Activated effector memory CD4-positive, alpha-beta T cell treated with anti-CD3 and anti-CD28 coated beads, Interleukin-2, amount 50 U/mL, for 16 hours (primary cell): ENCODE data around the gene SNAP29.
"Not testable (repeated sequence)": the region's sequence is repeated elsewhere in the genome, so short reads cannot be mapped to it uniquely, and the experiment has no call there.

Experiments used
- DNase-seq: peaks from one replicate; pipeline ENCODE4 v3.0.0-alpha.2; 2020

SNAP29 gene

DNA sequence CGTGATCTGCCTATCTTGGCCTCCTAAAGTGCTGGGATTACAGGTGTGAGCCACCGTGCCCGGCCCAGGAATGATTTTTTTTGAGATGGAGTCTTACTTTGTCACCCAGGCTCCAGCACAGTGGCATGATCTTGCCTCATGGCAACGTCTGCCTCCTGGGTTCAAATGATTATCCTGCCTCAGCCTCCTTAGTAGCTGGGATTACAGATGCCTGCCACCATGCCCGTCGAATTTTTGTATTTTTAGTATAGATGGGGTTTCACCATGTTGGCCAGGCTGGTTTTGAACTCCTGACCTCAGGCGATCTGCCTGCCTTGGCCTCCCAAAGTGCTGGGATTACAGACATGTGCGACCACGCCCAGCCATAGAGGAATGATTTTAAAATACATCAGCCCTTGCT, 76.2 kb downstream of the SNAP29 start:
- DNase-seq: not testable (repeated sequence)

DNA sequence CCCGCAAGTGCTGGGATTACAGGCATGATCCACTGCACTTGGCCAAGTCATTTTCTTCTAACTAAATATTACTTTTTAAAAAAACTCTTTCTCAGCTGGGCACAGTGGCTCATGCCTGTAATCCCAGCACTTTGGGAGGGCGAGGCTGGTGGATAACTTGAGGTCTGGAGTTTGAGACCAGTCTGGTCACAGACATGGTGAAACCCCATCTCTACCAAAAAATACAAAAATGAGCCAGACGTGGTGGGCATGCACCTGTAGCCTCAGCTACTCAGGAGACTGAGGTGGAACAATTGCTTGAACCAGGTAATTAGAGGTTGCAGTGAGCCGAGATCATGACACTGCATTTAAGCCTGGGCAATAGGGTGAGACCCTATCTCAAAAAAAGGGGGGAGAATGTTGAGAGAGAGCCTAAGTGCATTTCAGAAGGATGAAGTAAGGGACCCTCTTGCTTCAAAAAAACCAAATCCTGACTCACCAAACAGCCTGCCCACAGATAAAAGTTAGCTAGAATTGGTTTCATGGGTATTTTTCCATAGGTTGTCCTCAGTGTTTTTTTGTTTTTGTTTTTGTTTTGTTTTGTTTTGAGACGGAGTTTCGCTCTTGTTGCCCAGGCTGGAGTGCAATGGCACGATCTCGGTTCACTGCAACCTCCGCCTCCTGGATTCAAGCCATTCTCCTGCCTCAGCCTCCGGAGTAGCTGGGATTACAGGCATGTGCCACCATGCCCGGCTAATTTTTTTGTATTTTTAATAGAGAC, 77.2 kb downstream of the SNAP29 start:
- not testable (repeated sequence) for DNase-seq

DNA sequence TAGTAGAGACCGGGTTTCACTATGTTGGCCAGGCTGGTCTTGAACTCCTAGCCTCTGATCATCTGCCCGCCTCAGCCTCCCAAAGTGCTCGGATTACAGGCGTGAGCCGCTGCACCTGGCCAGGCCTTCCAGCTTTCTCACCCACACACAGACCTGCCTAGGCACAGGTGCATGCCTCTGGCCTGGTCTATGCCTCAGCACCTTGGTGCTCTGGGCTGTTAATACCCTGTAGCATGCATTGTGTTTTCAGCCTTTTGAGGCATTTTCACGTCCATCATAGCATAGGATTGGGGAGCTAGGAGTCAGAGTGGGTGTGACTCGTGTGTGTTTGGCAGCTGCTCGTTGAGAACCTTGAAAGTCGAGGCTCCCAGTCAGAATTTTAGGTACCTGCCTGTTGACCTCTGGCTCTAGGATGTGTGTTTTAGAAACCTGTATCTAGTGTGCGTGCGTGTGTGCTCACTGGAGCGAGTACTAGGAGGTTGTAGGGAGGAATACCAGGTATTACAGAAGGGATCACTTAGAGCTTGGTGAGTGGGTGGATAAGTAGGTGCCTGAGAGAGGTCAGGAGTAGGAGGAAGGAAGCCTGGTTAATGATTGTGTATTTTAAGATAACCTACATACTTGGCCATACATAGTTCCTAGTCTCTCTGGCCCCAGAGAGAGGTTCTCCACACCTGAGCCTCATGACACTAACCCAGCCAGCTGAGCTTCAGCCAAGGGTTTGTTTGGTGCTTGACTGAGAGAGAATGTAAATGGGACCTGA, 78.4 kb downstream of the SNAP29 start:
- DNase-seq: no peak

DNA sequence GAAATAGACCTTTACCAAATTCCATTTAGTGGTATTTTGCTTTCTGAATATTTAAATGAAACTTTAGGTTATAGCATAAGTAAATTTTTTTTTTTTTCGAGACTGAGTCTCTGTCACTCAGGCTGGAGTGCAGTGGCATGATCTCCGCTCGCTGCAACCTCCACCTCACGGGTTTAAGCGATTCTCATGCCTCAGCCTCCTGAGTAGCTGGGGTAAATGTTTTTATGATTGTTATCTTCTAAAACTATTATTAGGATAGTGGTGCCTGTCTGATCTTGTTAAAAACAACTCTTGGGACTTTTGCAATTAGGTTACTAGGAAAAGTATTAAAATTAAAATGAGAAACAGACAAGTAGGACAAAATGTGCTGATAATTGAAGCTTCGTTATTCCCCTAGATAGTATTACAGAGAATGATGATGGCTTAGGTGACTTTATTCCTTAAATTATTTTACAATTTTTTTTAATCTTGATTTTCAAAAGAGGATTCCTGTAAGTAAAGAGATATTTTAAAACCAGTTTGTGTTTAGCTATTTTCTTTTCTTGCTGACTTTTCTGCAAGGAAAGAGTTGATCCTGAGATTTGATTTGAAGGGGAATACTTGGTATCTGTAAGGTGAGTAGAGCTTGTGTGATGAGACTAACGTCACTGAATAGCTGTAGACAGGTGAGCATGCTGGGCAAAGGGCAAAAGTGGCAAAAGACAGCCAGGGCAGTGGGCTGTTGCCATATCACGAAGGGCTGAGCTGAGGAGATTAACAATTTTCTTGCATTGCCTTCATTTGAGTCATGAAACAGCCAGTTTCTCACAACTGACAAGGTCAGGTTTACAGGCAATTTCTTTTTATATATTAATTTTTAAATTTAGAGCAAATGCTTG, 79.2 kb downstream of the SNAP29 start:
- no peak for DNase-seq

DNA sequence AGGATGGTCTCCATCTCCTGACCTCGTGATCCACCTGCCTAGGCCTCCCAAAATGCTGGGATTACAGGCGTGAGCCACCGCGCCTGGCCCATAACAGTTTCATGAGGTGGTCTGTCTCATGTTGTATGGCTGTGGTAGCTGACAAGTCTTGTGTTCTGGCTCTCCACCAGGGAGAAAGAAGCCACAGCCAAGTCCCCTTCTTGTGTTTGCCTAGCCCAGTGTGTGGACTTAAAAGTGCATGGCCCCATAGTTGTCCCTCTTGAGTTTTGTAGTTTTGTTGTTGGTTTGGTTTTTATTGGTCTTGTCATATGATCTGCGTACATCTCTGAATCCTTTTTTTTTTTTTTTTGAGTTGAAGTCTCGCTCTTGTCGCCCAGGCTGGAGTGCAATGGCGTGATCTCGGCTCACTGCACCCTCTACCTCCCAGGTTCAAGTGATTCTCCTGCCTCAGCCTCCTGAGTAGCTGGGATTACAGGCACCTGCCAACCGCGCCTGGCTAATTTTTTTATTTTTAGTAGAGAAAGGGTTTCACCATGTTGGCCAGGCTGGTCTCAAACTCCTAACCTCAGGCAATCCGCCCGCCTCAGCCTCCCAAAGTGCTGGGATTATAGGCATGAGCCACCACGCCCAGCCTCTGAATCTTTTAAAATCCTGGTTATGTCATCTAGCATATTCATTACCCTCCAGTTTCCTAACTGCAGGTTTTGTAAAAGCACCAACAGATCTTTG, 80.8 kb downstream of the SNAP29 start:
- not testable (repeated sequence) for DNase-seq

DNA sequence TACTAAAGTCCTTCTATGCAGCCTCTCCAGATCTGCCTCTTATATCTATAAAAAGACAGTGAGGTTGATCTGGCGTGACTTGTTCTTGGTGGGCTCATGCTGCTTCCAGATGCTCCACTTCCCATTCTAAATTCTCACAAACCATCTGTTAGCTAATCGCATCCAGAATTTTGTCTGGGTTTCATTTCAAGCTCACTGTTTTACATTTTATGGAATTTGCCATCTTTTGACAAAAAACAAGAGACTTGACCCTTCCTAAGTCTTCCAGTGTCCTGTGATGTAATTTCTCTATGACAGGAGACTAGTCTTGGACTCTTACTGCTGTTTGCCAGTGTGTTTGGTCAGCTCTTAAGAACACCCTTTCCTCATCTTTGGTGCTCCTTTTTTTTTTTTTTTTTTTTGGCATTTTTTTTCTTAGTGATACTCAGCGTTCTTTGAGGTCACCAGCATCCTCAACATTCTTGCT, 81.4 kb downstream of the SNAP29 start:
- DNase-seq: no peak
